ENCODE measurements around the gene XPOT. TPM values are rescaled to one million over a fixed set of nuclear protein-coding genes. Genes with fewer than 3 reads are reported as not detected.

The XPOT gene
- total and polyA plus RNA-seq, 2 of the 4 experiments (the other 2 are of a cell fraction), result 40.9 to 80.8 TPM

GRCh38 chr12:64450711-64451486 is 46.7 kb downstream of the XPOT start:
- DNase-seq (peak; percentile 19), ATAC-seq (ENCODE audit: low read depth) (no peak)
- Histone ChIP-seq H3K4me2 (ENCODE audit: low read depth, low read length) (peak overlapping the region; percentile 76), H4K20me1 (ENCODE audit: insufficient read depth, low read length) (peaks cover 12% of the 10 kb centered on the region), H2AFZ (replicated peaks; ENCODE audit: low read length, poor library complexity) (peak overlapping the region; percentile 4), H2AK5ac (ENCODE audit: low read depth, low read length) (0 out of 2 replicates have a peak overlapping the region, but pooled peaks have one; percentile 9), H2BK20ac (ENCODE audit: low read depth, low read length) (no peak overlapping the region), H2BK5ac (ENCODE audit: low read depth, low read length, poor library complexity, severe bottlenecking) (peak overlapping the region; percentile 16), H2AK9ac (replicated peaks; ENCODE audit: low read depth, low read length, poor library complexity) (peak overlapping the region; percentile 53), H3K79me1 (ENCODE audit: low read depth in 1 of 2, low read length in 2 of 2) (peaks cover 3 to 20% of the 10 kb centered on the region in 2 experiments; a peak in 3 of 4 replicates), H3K4me1 (ENCODE audit: control insufficient read depth, insufficient read depth, low read length) (peaks cover 7% of the 10 kb centered on the region), H3K27me3 (ENCODE audit: control insufficient read depth, insufficient read depth, low read length) (no peaks in the 10 kb centered on the region), H3K27ac (ENCODE audit: insufficient read depth, low read length) (0 out of 2 replicates have a peak overlapping the region, but pooled peaks have one; percentile 30), H2BK15ac (ENCODE audit: low read depth, low read length) (no peak overlapping the region), H3K9me3 (ENCODE audit: control insufficient read depth, insufficient read depth, low read length) (no peaks in the 10 kb centered on the region), H4K91ac (ENCODE audit: insufficient read depth, low read depth, low read length) (no peak overlapping the region), H3K23ac (ENCODE audit: low read depth, low read length) (peak overlapping the region; percentile 79), H2BK120ac (ENCODE audit: low read depth, low read length) (no peak overlapping the region), H3K18ac (ENCODE audit: low read depth, low read length) (no peak overlapping the region), H3K4me3 (ENCODE audit: insufficient read depth, low read depth, low read length) (peak overlapping the region; percentile 34), H3K36me3 (ENCODE audit: control insufficient read depth, insufficient read depth, low read length) (peaks cover 16% of the 10 kb centered on the region), H3K9me1 (ENCODE audit: insufficient read depth, low read length) (no peaks in the 10 kb centered on the region), H3K56ac (ENCODE audit: extremely low read depth, insufficient read depth, low read length) (no peak overlapping the region), H3K4ac (ENCODE audit: low read depth, low read length) (no peak overlapping the region), H4K8ac (ENCODE audit: low read depth in 2 of 2, low read length in 2 of 2) (peak overlapping the region in 1 of 2 experiments; percentile 35; a peak in 2 of 4 replicates), H3K14ac (replicated peaks; ENCODE audit: low read depth, low read length) (no peak overlapping the region), H3K9ac (ENCODE audit: low read depth, low read length) (peak overlapping the region; percentile 17; the same call in 1 of the 2 replicates), H4K5ac (ENCODE audit: low read depth, low read length) (no peak overlapping the region)
- no TSS peak for BruUV-seq (replicated peaks)
- CTCF ChIA-PET, result no interaction called here
- intact Hi-C loops (cut with micrococcal nuclease) (no loop called here), dilution Hi-C loops (cut with HindIII; ENCODE audit: low sequenced_read_pairs, unreplicated experiment) (no loop called here), in situ Hi-C loops (cut with MboI; ENCODE audit: low sequenced_read_pairs) (no loop called here)
- POLR2A ChIA-PET (ENCODE audit: unreplicated experiment), result no interaction called here
- 13% methylated on average over 3 of the region's 8 CpGs; no CpG with 5 or more reads in 1 of the 2 experiments for WGBS, 2 experiments (ENCODE audit: extremely low coverage in 2 of 2, insufficient read length in 1 of 2)
- TF ChIP-seq MXI1 (IDR thresholded peaks at IDR 0.05; ENCODE audit: borderline replicate concordance, low read depth, low read length), result 0 out of 2 replicates have a peak, but pooled peaks have one; percentile 10
- TF ChIP-seq ELK1 (IDR thresholded peaks at IDR 0.05; ENCODE audit: borderline replicate concordance, low read depth, low read length), result no peak
